Duodenal mucosa (tissue), 2 donors: Measurements from ENCODE around the gene TMX2.

Experiments used
- H3K27ac ChIP-seq: one replicate; pipeline ENCODE4 v1.7.0; 2013; ENCODE audit warnings: low read depth, low read length
- H3K27me3 ChIP-seq, 2 donors: one replicate each; pipeline ENCODE4 v1.7.0; 2013; ENCODE audit warnings: low read length in 2 of 2, control low read depth in 1 of 2; ENCODE audit not compliant: insufficient read depth in 2 of 2, control insufficient read depth in 1 of 2
- H3K36me3 ChIP-seq, 2 donors: one replicate each; pipeline ENCODE4 v1.7.0; 2013; ENCODE audit warnings: low read length in 2 of 2, control low read depth in 1 of 2; ENCODE audit not compliant: insufficient read depth in 2 of 2, control insufficient read depth in 1 of 2
- H3K4me1 ChIP-seq, 2 donors: one replicate each; pipeline ENCODE4 v1.7.0; 2013; ENCODE audit warnings: low read length in 2 of 2, control low read depth in 1 of 2; ENCODE audit not compliant: insufficient read depth in 2 of 2, control insufficient read depth in 1 of 2
- H3K4me3 ChIP-seq, 2 donors: one replicate each; pipeline ENCODE4 v1.7.0; 2013; ENCODE audit warnings: low read length in 2 of 2, low read depth in 1 of 2
- H3K9ac ChIP-seq, 2 donors: one replicate each; pipeline ENCODE4 v1.7.0; 2013; ENCODE audit warnings: low read length in 2 of 2, low read depth in 1 of 2
- H3K9me3 ChIP-seq, 2 donors: one replicate each; pipeline ENCODE4 v1.7.0; 2013; ENCODE audit warnings: low read length in 2 of 2, control low read depth in 1 of 2; ENCODE audit not compliant: control insufficient read depth in 1 of 2

The TMX2 gene

GRCh38 chr11:57742087-57742452 lies 29.7 kb downstream of the TMX2 start:
- H3K36me3 ChIP-seq = peaks cover 21 to 47% of the 10 kb centered on the region in 2 donors
- H3K27ac ChIP-seq = peak overlapping the region; percentile 84
- H3K4me1 ChIP-seq = peaks cover 9% of the 10 kb centered on the region in 2 donors
- no peaks in the 10 kb centered on the region for H3K9me3 ChIP-seq
- H3K4me3 ChIP-seq = peak overlapping the region; percentile 87 to 94
- H3K27me3 ChIP-seq = no peaks in the 10 kb centered on the region
- peak overlapping the region; percentile 81 to 84 for H3K9ac ChIP-seq

GRCh38 chr11:57744357-57744756 lies 32.0 kb downstream of the TMX2 start:
- Histone ChIP-seq H3K9me3 (no peaks in the 10 kb centered on the region), H3K4me3 (no peak overlapping the region), H3K36me3 (peaks cover 13 to 24% of the 10 kb centered on the region in 2 donors), H3K27ac (no peak overlapping the region), H3K9ac (no peak overlapping the region), H3K27me3 (no peaks in the 10 kb centered on the region), H3K4me1 (peaks cover 9% of the 10 kb centered on the region in 2 donors)

- no peaks in the 10 kb centered on the region for H3K27me3 ChIP-seq
- no peak overlapping the region for H3K4me3 ChIP-seq
- no peak overlapping the region for H3K9ac ChIP-seq
- H3K9me3 ChIP-seq = no peaks in the 10 kb centered on the region
- H3K27ac ChIP-seq = no peak overlapping the region
- peaks cover 9% of the 10 kb centered on the region in 2 donors for H3K4me1 ChIP-seq
- peaks cover 13 to 23% of the 10 kb centered on the region in 2 donors for H3K36me3 ChIP-seq
Observed at GRCh38 chr11:57745206-57745605, 32.8 kb downstream of the TMX2 start.

- Histone ChIP-seq H3K4me3 (no peak overlapping the region), H3K9me3 (no peaks in the 10 kb centered on the region), H3K27me3 (no peaks in the 10 kb centered on the region), H3K36me3 (peaks cover 13 to 23% of the 10 kb centered on the region in 2 donors), H3K27ac (no peak overlapping the region), H3K4me1 (peaks cover 9 to 11% of the 10 kb centered on the region in 2 donors), H3K9ac (no peak overlapping the region)
Observed at GRCh38 chr11:57746920-57747319, 34.5 kb downstream of the TMX2 start.

- Histone ChIP-seq H3K36me3 (no peaks in the 10 kb centered on the region), H3K27me3 (no peaks in the 10 kb centered on the region), H3K9ac (no peak overlapping the region), H3K27ac (no peak overlapping the region), H3K9me3 (no peaks in the 10 kb centered on the region), H3K4me3 (no peak overlapping the region), H3K4me1 (peaks cover 0 to 3% of the 10 kb centered on the region in 2 donors)
Observed at GRCh38 chr11:57751176-57751575, 38.8 kb downstream of the TMX2 start.

- no peak within 1 kb of the TSS for H3K27ac ChIP-seq
- H3K9ac ChIP-seq = no peak within 1 kb of the TSS
- H3K4me1 ChIP-seq = peaks cover 0 to 3% of the 10 kb centered on the region in 2 donors
- no peak within 1 kb of the TSS for H3K4me3 ChIP-seq
- H3K36me3 ChIP-seq = no peaks in the 10 kb centered on the region
- no peaks in the 10 kb centered on the region for H3K9me3 ChIP-seq
- no peaks in the 10 kb centered on the region for H3K27me3 ChIP-seq
Observed at GRCh38 chr11:57751676-57752253, 39.4 kb downstream of the TMX2 start, which contains the start of gene BTBD18. Gene BTBD18, minus strand, starts transcription at chr11:57751819. Its CDS starts 631 bp downstream, at chr11:57751188.

- Histone ChIP-seq H3K4me3 (no peak overlapping the region), H3K4me1 (peaks cover 0 to 3% of the 10 kb centered on the region in 2 donors), H3K27ac (no peak overlapping the region), H3K9ac (no peak overlapping the region), H3K36me3 (no peaks in the 10 kb centered on the region), H3K27me3 (no peaks in the 10 kb centered on the region), H3K9me3 (no peaks in the 10 kb centered on the region)
Observed at GRCh38 chr11:57752954-57753353, 40.6 kb downstream of the TMX2 start.

GRCh38 chr11:57758174-57758573 lies 45.8 kb downstream of the TMX2 start:
- Histone ChIP-seq H3K9ac (no peak overlapping the region), H3K36me3 (no peaks in the 10 kb centered on the region), H3K9me3 (no peaks in the 10 kb centered on the region), H3K27ac (no peak overlapping the region), H3K4me3 (no peak overlapping the region), H3K27me3 (no peaks in the 10 kb centered on the region), H3K4me1 (peaks cover 0 to 3% of the 10 kb centered on the region in 2 donors)

GRCh38 chr11:57761301-57762234 lies 49.2 kb downstream of the TMX2 start, which contains the start of gene CTNND1:
Gene CTNND1, plus strand, starts transcription at chr11:57761802. Its CDS starts 29,677 bp downstream, at chr11:57791479.
- H3K36me3 ChIP-seq = no peaks in the 10 kb centered on the region
- H3K9ac ChIP-seq = peak within 1 kb of the TSS; percentile 74 to 93
- peak within 1 kb of the TSS; percentile 67 to 72 for H3K4me3 ChIP-seq
- no peaks in the 10 kb centered on the region for H3K9me3 ChIP-seq
- no peaks in the 10 kb centered on the region for H3K27me3 ChIP-seq
- peak within 1 kb of the TSS; percentile 93 for H3K27ac ChIP-seq
- peaks cover 12 to 16% of the 10 kb centered on the region in 2 donors for H3K4me1 ChIP-seq

- peak overlapping the region; percentile 76 for H3K27ac ChIP-seq
- H3K9ac ChIP-seq = peak overlapping the region; percentile 74 to 93
- H3K36me3 ChIP-seq = peaks cover 0 to 2% of the 10 kb centered on the region in 2 donors
- peaks cover 12 to 18% of the 10 kb centered on the region in 2 donors for H3K4me1 ChIP-seq
- H3K9me3 ChIP-seq = no peaks in the 10 kb centered on the region
- H3K4me3 ChIP-seq = peak overlapping the region; percentile 67 to 72
- H3K27me3 ChIP-seq = no peaks in the 10 kb centered on the region
Observed at GRCh38 chr11:57762235-57762861, 50.0 kb downstream of the TMX2 start.
